SH-SY5Y (cell line): ENCODE results near the gene PALM.

Experiments used
- GATA2 ChIP-seq: IDR thresholded peaks from 2 replicates; pipeline ENCODE4 v1.6.1; 2011; ENCODE audit warnings: mild to moderate bottlenecking, low read depth, low read length
- GATA3 ChIP-seq: IDR thresholded peaks from 2 replicates; pipeline ENCODE4 v1.6.1; 2011; ENCODE audit warnings: low read depth, mild to moderate bottlenecking, low read length, moderate library complexity

GRCh38 chr19:772063-772462, 63.3 kb downstream of the PALM start:
- no peak for TF ChIP-seq GATA3
- no peak for TF ChIP-seq GATA2
